NB4 (cell line): Measurements from ENCODE around the gene SLC37A1.

ENCODE experiments used
- MAX ChIP-seq: IDR thresholded peaks from 2 replicates; pipeline ENCODE4 v1.6.1; 2011; ENCODE audit warnings: low read depth, low read length
- MYC ChIP-seq: IDR thresholded peaks from 2 replicates; pipeline ENCODE4 v1.6.1; 2011; ENCODE audit warnings: low read depth, low read length
- POLR2A ChIP-seq: IDR thresholded peaks from 2 replicates; pipeline ENCODE4 v1.6.1; 2011; ENCODE audit warnings: mild to moderate bottlenecking; ENCODE audit not compliant: insufficient read length; ENCODE audit errors: extremely low read depth
- TF ChIP-seq, protein P1 (sequence below): IDR thresholded peaks from one replicate; pipeline ENCODE4 v1.5.1; 2012; ENCODE audit warnings: low read depth, low read length

DNA sequence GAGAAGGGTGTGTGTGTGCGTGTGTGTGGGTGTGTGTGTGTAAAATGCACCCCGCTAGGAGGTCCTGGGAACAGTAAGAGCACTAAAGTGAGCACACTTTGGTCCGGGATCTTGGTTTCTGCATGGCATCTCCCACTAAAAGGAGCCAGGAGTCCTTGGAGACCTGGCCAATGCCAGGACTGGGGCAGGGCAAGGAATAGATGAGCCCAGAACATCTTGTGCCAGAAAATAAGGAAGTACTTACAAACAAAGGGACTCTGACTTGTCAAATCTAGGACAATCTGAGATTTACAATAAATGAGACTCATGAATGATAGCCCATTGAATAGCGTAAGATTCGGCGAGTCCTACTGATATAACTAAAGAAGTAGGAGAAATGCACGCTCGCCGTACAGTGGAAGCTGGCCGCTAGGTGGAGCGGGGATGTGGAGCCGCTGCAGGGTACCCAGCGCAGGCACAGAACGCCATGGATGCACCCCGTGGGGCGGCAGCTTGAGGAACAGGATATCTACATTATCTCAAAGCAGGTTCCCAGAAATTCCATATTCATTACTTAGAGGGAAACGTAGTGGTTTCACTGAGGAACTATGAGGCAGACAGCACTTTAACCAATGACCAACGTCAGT lies 7.1 kb downstream of the SLC37A1 start:
- TF ChIP-seq, protein P1, sequence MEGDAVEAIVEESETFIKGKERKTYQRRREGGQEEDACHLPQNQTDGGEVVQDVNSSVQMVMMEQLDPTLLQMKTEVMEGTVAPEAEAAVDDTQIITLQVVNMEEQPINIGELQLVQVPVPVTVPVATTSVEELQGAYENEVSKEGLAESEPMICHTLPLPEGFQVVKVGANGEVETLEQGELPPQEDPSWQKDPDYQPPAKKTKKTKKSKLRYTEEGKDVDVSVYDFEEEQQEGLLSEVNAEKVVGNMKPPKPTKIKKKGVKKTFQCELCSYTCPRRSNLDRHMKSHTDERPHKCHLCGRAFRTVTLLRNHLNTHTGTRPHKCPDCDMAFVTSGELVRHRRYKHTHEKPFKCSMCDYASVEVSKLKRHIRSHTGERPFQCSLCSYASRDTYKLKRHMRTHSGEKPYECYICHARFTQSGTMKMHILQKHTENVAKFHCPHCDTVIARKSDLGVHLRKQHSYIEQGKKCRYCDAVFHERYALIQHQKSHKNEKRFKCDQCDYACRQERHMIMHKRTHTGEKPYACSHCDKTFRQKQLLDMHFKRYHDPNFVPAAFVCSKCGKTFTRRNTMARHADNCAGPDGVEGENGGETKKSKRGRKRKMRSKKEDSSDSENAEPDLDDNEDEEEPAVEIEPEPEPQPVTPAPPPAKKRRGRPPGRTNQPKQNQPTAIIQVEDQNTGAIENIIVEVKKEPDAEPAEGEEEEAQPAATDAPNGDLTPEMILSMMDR: no peak
- TF ChIP-seq MYC: no peak
- no peak for TF ChIP-seq MAX
- no peak for TF ChIP-seq POLR2A
